ENCODE results near the gene NEUROD4. TPM values are rescaled to one million over a fixed set of nuclear protein-coding genes. Genes with fewer than 3 reads are reported as not detected.

Gene NEUROD4
- total RNA-seq, 1 experiment from 2014 or later: not detected

DNA sequence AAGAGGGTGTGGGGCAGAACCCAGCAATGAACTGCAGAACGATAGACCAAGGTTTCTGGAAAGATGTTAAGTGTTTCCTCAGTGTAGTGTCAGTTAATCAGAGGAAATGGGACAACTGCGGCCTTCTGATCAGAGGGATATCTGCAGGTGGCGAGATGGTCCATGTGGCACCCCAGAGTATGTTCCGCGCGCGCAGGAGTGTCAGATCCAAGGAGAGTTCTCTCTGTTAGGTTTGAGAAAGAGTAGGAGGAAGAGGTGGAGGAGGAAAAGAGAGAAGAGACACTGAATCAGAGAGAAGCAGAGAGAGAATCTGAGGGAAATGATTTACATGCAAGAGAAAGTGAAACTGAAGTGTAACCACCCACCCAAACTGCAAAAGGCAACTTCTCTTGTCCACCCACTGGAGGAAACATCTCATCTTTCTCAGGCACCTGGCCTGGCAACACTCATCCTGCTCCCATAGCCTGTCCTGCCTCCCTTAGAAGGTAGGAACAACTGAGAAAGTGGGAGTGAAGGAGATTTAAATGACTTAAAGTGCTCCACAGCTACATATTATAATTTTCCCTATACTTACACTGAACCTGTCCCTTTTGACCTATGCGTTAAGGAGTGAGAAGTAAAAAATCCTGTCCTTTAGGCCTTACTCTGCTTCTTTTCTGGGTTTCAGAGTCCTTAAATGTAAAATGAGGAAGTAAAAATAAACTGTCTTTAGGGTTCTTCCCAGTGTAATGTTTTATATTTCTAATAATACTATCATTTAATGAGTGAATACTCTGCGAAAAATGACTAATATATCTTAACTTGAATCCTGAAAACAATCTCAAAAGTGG lies 28.4 kb upstream of the NEUROD4 start:
- DNase-seq: no peak
- no peaks in the 10 kb centered on the region for H3K27me3 ChIP-seq
- no peaks in the 10 kb centered on the region for H3K9me3 ChIP-seq

DNA sequence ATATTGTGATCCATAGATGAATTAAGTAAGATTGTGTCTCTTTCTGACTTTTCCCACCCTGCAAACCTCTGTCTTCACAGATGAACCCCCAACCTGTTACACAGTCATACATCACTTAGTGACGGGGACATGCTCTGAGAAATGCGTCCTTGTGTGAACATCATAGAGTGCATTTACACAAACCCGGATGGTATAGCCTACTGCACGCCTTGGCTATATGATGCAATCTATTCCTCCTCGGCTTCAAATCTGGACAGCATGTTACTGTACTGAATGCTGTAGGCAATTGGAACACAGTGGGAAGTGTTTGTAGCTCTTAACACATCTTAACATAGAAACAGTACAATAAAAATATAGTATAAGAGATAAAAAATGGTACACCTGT lies 27.8 kb upstream of the NEUROD4 start:
- H3K4me3 ChIP-seq: no peak overlapping the region
- no peaks in the 10 kb centered on the region for H3K36me3 ChIP-seq
- H3K9me3 ChIP-seq: no peaks in the 10 kb centered on the region
- peaks cover under 1% of the 10 kb centered on the region; the same call in 1 of the 2 replicates for H3K27me3 ChIP-seq
- no peak for DNase-seq

More for the DNA sequence above, 28.4 kb upstream of the NEUROD4 start:
- H3K36me3 ChIP-seq: no peaks in the 10 kb centered on the region
- H3K4me3 ChIP-seq: no peak overlapping the region

DNA sequence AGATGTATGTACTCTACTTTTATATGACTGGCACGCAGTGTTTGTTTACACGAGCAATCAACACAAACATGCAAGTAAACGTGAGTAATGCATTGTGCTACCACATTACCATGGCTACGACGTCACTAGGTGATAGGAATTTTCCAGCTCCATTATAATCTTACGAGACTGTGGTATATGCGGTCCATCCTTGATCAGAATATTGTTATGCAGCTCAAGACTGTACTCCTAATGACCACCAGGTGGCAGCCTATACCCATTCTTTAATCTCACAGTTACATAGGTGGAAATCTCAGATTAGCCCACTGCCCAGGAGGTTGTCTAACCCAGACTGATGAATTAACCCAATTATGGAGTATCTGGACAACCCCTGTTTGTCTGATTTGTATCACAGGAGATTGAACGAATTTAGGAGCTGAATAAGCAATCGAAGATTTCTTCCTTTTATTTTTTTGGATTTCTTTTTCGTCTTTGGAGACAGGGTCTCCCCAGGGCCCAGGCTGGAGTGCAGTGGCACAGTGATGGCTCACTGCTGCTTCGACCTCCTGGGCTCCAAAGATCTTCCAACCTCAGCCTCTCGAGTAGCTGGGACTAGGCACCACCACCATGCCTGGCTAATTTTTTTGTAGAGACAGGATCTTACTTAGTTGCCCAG lies 26.5 kb upstream of the NEUROD4 start:
- H3K27me3 ChIP-seq: peaks cover 8% of the 10 kb centered on the region; the same call in 1 of the 2 replicates
- peak; percentile 21 for DNase-seq
- no peaks in the 10 kb centered on the region for H3K9me3 ChIP-seq
- no peak overlapping the region for H3K4me3 ChIP-seq
- no peaks in the 10 kb centered on the region for H3K36me3 ChIP-seq

DNA sequence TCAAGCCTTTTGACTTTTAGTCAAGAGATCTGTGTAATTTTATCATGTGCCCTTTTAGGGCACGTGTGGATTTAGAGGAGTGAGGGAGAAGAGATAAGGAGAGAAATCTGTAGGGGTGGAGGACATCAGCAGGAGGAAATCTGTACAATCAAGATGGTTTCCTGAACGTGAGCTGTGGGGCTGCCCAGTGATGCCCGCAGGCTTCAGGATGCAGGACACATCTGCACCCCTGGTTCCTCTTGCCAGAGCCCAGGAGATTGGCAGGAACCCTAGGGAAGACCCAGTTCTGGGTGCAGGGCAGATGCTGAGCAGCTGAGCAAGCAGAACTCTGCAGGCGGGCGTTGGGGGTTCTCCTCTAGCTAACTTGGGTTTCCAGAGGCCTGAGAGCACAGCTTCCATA lies 23.6 kb upstream of the NEUROD4 start:
- DNase-seq: no peak
- Histone ChIP-seq H3K9me3 (no peaks in the 10 kb centered on the region), H3K36me3 (no peaks in the 10 kb centered on the region), H3K4me3 (no peak overlapping the region), H3K27me3 (peaks cover 15% of the 10 kb centered on the region)

DNA sequence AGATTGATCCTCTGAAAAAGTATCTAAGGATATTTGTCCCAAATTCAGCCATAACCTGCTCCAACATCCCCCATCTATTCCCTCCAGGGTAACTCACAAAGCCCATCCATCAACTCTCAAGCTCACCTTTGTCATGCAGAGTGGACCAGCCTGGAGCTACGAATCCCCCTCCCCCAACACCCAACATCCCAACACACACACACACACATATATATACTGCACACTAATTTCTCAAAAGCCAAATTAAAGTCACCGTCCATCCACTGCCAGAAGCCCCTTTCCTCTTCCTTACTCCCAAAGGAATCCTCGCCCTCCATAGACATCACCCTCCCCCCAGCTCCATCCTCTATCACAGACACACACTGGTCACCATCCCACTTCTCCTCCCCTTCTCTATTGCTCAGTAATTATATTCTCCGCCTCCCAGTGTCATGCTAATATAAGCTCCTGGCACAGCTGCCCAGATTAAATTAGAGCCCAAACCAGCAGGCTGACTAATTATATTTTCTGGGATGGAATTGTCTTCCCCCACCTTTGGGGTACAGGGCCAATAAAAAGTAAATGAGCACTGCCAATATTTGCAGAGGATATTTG lies 21.7 kb upstream of the NEUROD4 start:
- H3K9me3 ChIP-seq: no peaks in the 10 kb centered on the region
- H3K36me3 ChIP-seq: no peaks in the 10 kb centered on the region
- no peak overlapping the region for H3K4me3 ChIP-seq
- DNase-seq: no peak
- peaks cover 15% of the 10 kb centered on the region for H3K27me3 ChIP-seq

DNA sequence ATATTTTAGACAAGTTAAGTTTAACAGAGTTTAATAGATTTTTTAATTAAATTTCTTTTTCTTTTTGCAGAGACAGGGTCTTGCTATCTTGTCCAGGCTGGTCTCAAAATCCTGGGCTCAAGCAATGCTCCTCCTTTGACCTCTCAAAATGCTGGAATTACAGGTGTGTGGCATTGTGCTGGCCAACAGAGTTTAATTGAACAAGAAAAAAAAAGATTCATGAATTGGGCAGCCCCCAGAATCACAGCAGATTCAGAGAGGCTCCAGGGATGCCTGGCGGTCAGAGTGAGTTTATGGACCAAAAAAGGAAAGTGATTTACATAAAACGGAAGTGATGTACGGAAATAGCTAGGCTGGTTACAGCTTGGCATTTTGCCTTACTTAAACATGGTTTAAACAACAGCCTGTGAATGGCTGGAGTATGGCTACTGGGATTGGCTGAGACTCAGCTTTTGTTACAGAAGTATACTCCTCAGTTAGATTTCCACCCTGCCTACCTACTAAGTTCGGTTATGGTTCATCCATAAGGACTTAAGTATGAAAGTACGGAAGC lies 20.7 kb upstream of the NEUROD4 start:
- no peaks in the 10 kb centered on the region for H3K9me3 ChIP-seq
- H3K27me3 ChIP-seq: peaks cover 18% of the 10 kb centered on the region
- no peak overlapping the region for H3K4me3 ChIP-seq
- no peak for DNase-seq
- H3K36me3 ChIP-seq: no peaks in the 10 kb centered on the region

DNA sequence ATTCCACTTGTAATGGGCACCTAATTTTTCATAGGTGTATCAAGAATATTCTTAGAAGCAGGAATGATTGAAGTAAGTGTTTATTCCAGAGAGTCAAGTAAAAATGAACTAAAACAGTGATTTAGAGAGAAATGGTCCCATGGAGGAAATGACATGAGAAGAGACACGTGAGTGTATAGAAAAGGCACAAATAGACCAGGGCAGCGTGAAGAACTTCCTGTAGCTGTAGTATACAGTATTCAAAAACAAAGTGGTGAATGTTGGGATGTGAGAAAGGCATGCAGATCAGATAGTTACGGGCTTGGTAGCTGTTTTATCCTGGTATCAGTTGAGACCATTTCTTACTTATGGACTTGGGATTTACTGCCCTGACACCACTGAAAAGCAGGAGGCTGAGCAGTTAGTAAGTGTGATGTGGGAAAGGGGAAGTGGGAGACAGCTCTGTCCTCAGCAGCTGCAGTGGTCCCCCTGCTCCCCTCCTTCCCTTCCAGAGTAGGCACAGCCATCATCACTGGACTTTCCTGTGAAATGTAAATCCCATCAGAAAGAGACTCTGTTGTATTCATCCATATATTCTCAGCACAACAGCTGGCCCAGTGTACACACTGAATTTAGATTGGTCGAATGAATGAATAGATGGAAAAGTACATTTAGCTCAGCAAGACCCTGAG lies 18.4 kb upstream of the NEUROD4 start:
- H3K9me3 ChIP-seq: no peaks in the 10 kb centered on the region
- H3K36me3 ChIP-seq: no peaks in the 10 kb centered on the region
- H3K27me3 ChIP-seq: peaks cover 24% of the 10 kb centered on the region
- no peak overlapping the region for H3K4me3 ChIP-seq
- no peak for DNase-seq

DNA sequence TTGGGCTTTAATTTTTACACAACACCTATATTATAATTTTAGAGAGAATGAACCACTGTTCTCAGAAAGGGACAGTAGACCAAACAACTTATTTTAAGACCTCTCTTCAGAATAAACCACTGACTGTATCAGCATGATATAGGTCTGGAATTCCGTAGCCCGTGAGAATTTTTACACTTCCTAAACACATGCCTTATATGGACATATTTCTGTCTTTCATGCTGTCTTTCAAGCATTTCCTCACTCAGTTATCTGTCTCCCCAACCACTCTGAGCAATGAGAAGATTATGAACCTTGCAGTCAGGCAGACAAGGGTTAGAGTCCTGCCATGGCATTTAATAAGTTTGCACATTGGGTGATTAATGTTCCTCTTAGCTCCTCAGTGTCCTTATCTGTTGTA lies 17.4 kb upstream of the NEUROD4 start:
- Histone ChIP-seq H3K9me3 (no peaks in the 10 kb centered on the region), H3K27me3 (peaks cover 27% of the 10 kb centered on the region), H3K4me3 (no peak overlapping the region), H3K36me3 (no peaks in the 10 kb centered on the region)
- no peak for DNase-seq

DNA sequence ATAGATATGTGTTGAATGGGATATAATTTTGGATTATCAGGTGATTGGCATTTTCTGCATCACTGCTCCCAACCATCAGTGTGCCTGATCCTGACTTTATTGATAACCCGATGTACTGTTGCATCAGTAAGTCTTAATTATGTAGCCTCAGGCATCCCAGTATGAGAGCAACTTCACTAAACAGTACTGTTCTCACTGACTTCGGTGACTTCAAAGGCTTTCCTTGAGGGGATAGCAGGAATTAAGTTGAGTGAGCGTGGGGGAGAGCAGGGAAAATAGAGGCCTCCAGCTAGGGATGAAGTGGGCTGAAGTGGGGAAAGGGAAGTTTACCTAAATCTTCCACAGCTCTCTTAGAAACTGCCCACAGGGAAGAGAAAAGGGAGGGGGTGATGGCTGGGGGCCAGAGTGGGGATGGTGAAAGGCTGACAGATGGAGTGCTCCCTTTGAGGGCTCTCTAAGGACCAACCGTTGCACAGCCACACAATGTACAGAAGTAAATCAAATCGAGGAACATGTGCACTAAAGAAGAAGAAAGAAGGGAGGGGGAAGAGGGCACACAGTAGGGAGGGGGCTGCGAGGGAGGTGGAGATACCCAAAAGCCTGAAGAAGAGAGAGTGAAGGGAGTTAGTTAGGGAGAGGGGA lies 10.7 kb upstream of the NEUROD4 start:
- Histone ChIP-seq H3K9me3 (no peaks in the 10 kb centered on the region), H3K4me3 (no peak overlapping the region), H3K36me3 (no peaks in the 10 kb centered on the region), H3K27me3 (peaks cover 23% of the 10 kb centered on the region)
- DNase-seq: no peak

DNA sequence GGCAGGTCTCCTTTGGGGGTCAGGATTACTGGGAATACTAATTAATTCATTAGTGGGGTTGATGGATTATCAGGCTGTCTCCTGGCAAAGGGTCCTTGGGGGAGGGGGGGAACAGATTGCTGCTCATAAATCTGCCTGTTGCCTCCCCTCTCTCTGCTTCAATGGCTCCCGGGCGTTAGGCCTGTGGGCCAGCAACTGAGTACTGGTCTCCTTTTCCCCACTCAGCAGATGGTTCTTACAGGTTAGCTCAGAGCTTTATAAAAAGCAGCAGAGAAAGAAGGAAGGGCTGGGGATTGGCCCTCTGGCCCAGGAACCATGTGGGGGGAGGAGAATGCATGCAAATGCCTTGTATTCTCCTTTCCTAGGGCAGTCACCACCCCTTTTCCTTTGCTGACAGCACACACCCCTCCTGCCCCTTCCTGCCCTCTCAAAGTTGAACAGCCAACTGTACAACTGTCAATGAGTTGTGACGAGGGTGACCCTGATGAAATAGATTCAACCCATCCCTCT lies 2.3 kb upstream of the NEUROD4 start:
- Histone ChIP-seq H3K27me3 (peaks cover 20% of the 10 kb centered on the region), H3K4me3 (no peak overlapping the region), H3K36me3 (no peaks in the 10 kb centered on the region), H3K9me3 (no peaks in the 10 kb centered on the region)
- DNase-seq: no peak

DNA sequence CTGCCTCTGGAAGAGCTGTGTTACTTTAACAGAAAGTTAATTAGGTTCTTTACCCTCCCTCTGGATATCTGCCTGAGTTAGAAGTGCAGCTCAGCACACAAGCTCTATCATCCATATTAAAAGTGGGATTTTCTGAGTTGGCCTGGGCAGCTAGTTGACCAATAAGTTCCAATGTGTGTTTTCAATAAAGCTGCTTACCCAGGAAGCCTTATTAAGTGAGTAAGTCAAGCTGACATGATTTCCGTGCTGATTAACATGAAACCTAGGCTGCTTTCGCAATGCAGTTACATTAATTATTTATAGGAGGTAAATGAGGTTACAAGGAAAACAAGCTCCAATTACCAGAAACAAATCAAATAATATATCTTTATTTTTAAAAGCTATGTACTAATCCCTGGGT lies 4.8 kb downstream of the NEUROD4 start:
- H3K9me3 ChIP-seq: no peaks in the 10 kb centered on the region
- peaks cover 11% of the 10 kb centered on the region for H3K27me3 ChIP-seq

DNA sequence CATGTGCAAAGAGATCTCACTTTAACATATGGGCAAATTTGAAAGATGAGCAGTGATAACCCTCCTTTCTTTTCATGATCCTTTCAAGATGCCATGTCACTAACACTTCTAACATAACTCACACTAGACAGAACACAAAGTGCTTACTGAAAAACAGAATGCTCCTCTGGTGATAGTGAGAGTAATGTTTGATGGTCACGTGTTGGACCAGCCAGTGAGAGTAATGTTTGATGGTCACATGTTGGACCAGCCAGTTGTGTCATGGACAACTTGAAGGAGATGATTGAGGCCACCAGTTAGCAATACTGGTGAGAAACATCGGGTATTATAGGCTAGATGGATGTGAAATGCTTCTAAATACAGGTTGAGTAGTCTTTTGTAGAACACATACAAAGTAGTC lies 5.7 kb downstream of the NEUROD4 start:
- DNase-seq: no peak
- Histone ChIP-seq H3K27me3 (peaks cover 6% of the 10 kb centered on the region), H3K36me3 (no peaks in the 10 kb centered on the region), H3K4me3 (no peak overlapping the region), H3K9me3 (no peaks in the 10 kb centered on the region)

More for the DNA sequence above, 4.8 kb downstream of the NEUROD4 start:
- no peak for DNase-seq
- Histone ChIP-seq H3K36me3 (no peaks in the 10 kb centered on the region), H3K4me3 (no peak overlapping the region)

DNA sequence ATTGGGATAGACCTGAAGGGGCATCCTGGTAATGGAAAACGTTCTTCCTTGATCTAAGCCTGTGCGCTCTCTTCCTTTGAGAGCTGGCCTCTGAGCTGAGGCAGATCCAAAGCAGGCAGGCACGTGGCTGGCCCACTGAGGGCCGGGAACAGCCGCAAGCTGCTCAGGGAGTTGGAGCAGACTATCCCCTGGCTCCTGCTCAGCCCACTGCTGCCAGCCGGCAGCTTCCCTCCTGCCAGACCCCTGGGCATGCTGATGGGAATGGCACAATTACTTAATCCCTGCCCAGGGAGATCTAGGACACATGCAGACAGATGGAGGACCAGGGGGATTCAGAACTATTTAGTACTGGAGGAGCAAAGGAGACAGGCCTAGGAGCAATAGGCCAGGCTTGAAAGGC lies 14.4 kb downstream of the NEUROD4 start:
- H3K27me3 ChIP-seq: peaks cover 11% of the 10 kb centered on the region
- no peak for DNase-seq
- no peaks in the 10 kb centered on the region for H3K9me3 ChIP-seq
- no peak overlapping the region for H3K4me3 ChIP-seq
- H3K36me3 ChIP-seq: no peaks in the 10 kb centered on the region

DNA sequence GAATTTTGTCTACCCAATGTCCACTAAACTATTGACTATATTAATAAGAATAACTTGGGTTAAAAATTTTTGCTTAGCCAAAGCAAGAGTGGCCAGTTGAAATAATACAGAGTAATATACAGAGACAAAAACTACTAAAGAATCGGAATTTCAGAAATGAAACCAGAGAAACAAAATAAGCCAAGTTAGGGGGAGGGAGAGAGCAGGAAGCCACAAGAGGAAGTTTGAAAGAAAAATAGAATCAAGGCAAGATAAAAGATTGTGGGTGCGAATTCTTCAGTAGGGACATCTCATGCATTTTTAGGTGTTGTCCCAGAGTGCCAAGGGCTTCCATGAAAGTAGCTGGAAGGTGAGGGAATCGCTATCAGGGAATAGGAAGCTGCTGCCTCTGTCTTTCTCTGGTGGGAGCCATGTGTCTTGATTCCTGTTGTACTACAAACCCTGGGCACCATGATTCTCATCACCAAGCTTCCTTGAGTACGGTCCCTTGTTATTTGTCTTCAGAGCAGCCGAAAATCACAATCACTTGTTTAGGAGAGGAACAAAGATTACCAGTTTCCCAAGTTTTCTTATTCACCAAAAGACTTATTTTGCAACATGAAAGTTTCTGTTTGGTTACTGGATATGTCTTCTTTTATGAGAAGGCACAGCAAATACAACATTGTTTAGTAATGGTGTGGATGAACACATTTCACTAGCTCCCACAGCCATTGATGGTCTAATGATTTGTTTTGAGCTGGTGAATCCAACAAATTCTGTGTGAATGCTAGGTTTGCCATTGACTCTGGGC lies 16.7 kb downstream of the NEUROD4 start:
- peaks cover 19% of the 10 kb centered on the region; the same call in 1 of the 2 replicates for H3K27me3 ChIP-seq
- H3K36me3 ChIP-seq: no peaks in the 10 kb centered on the region
- no peak overlapping the region for H3K4me3 ChIP-seq
- H3K9me3 ChIP-seq: no peaks in the 10 kb centered on the region
- no peak for DNase-seq

DNA sequence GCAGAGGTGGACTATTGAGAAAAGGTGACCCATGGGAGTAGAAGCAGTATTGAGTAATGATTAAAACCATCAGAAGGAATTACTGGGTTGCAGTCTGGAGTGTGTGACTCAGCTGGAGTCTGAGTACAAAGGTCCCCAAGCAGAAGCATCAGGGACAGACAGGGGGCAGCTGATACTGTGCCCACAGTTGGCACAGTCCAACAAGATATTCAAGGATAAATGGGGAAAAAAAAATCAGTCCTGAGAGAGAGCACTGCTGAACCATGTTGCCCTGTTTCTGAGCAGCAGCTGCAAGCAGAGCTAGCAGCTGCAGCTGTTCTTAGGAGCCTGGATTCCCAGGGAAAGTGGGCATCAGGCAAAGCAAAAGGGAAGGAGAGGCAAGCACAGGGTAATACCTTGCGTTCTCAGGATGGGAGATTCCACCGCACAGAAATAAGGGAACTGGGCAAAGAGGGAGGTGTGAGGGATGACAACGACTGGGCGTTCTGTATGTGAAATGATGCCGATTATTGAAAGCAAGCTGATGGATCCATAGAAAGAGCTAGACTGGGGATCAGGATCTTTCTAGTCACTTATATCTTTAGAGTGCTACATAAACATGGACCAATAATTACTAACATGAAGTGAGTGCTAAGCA lies 17.7 kb downstream of the NEUROD4 start:
- Histone ChIP-seq H3K27me3 (peaks cover 21% of the 10 kb centered on the region), H3K36me3 (no peaks in the 10 kb centered on the region), H3K4me3 (no peak overlapping the region), H3K9me3 (no peaks in the 10 kb centered on the region)
- DNase-seq: no peak

All from MG63 (cell line).